Measurements from ENCODE around the gene PA2G4. TPM values are rescaled to one million over a fixed set of nuclear protein-coding genes. Genes with fewer than 3 reads are reported as not detected.

PA2G4 gene
- total and polyA plus RNA-seq, 10 of the 15 experiments (the other 5 are each of a cell fraction or from before 2014, with no cell fraction given) = 148 to 514 (median 406) TPM

DNA sequence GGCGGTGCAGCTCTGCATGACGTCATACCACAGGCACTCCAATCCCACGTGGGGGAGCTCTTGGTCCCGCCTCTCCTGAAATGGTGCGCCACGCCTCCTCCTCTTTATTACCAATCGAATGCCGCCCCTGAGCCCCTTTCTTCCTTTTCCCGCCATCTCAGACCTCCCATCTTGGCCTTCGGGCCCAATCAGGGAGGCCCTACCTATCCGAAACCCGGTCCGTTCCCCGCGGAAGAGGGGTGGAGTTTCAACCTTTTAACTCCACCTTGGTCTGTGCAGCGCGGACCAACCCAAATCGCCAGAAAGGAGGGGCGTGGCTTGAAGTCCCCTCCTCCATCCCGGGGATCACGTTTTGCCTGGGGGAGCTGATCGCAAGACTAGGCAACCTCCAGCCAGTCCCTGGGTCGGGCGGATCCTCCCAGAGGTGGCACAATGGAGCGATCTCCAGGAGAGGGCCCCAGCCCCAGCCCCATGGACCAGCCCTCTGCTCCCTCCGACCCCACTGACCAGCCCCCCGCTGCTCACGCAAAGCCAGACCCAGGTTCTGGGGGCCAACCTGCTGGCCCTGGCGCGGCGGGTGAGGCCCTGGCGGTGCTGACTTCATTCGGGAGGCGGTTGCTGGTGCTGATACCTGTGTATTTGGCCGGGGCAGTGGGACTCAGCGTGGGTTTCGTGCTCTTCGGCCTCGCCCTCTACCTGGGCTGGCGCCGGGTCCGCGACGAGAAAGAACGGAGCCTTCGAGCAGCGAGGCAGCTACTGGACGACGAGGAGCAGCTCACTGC, 23.7 kb downstream of the PA2G4 start, which contains the start of gene ESYT1 (continued):
- no peak for TF ChIP-seq POU2F2 (IDR thresholded peaks at IDR 0.05; ENCODE audit: borderline replicate concordance, low read depth, low read length)
- TF ChIP-seq SRF (IDR thresholded peaks at IDR 0.05; ENCODE audit: low read depth in 2 of 2, low read length in 2 of 2) = 0 out of 4 replicates have a peak, but pooled peaks of 1 of the 2 experiments have one; percentile 67
- peak; percentile 59; the same call in 1 of the 2 replicates for TF ChIP-seq GATAD2B (conservative IDR thresholded peaks at IDR 0.05; ENCODE audit: low read depth)
- TF ChIP-seq POLR2AphosphoS5 (IDR thresholded peaks at IDR 0.05; ENCODE audit: low read length) = peak; percentile 72
- peak; percentile 97 to 98 for TF ChIP-seq BHLHE40 (IDR thresholded peaks at IDR 0.05; ENCODE audit: borderline replicate concordance in 1 of 2, low read depth in 2 of 2, low read length in 1 of 2)
- peak; percentile 65; the same call in 1 of the 2 replicates for TF ChIP-seq PRDM15 (CRISPR knock-in tag; IDR thresholded peaks at IDR 0.05)
- TF ChIP-seq HDAC2 (IDR thresholded peaks at IDR 0.05) = no peak
- peak; percentile 85 for TF ChIP-seq CREM (IDR thresholded peaks at IDR 0.05; ENCODE audit: low read depth)
- TF ChIP-seq USF1 (IDR thresholded peaks at IDR 0.05; ENCODE audit: borderline replicate concordance, extremely low read length, insufficient read depth, low read depth, low read length) = peak; percentile 75
- peak; percentile 42 for TF ChIP-seq USF2 (IDR thresholded peaks at IDR 0.05; ENCODE audit: borderline replicate concordance, low read depth, low read length)
- peak; percentile 89 for TF ChIP-seq RAD51 (IDR thresholded peaks at IDR 0.05)
- TF ChIP-seq, protein P1, sequence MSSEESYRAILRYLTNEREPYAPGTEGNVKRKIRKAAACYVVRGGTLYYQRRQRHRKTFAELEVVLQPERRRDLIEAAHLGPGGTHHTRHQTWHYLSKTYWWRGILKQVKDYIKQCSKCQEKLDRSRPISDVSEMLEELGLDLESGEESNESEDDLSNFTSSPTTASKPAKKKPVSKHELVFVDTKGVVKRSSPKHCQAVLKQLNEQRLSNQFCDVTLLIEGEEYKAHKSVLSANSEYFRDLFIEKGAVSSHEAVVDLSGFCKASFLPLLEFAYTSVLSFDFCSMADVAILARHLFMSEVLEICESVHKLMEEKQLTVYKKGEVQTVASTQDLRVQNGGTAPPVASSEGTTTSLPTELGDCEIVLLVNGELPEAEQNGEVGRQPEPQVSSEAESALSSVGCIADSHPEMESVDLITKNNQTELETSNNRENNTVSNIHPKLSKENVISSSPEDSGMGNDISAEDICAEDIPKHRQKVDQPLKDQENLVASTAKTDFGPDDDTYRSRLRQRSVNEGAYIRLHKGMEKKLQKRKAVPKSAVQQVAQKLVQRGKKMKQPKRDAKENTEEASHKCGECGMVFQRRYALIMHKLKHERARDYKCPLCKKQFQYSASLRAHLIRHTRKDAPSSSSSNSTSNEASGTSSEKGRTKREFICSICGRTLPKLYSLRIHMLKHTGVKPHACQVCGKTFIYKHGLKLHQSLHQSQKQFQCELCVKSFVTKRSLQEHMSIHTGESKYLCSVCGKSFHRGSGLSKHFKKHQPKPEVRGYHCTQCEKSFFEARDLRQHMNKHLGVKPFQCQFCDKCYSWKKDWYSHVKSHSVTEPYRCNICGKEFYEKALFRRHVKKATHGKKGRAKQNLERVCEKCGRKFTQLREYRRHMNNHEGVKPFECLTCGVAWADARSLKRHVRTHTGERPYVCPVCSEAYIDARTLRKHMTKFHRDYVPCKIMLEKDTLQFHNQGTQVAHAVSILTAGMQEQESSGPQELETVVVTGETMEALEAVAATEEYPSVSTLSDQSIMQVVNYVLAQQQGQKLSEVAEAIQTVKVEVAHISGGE (CRISPR knock-in tag; IDR thresholded peaks at IDR 0.05) = no peak
- TF ChIP-seq CBX5 (IDR thresholded peaks at IDR 0.05; ENCODE audit: low read depth) = no peak
- no peak for TF ChIP-seq GABPA (IDR thresholded peaks at IDR 0.05; ENCODE audit: low read depth)
- peak; percentile 15; the same call in 1 of the 2 replicates for TF ChIP-seq DPF2 (IDR thresholded peaks at IDR 0.05)
- TF ChIP-seq EED (IDR thresholded peaks at IDR 0.05; ENCODE audit: low read depth) = 0 out of 2 replicates have a peak, but pooled peaks have one; percentile 28
- TF ChIP-seq WRNIP1 (IDR thresholded peaks at IDR 0.05; ENCODE audit: borderline replicate concordance, low read depth, low read length) = no peak
- no peak for TF ChIP-seq KDM1A (IDR thresholded peaks at IDR 0.05; ENCODE audit: borderline replicate concordance)
- peak; percentile 48; the same call in 1 of the 2 replicates for TF ChIP-seq POLR2AphosphoS2 (IDR thresholded peaks at IDR 0.05; ENCODE audit: low read depth, low read length)
